Mucosa of descending colon (tissue), 3 donors: Measurements from ENCODE around the gene STK32C. TPM values are rescaled to one million over a fixed set of nuclear protein-coding genes. Genes with fewer than 3 reads are reported as not detected.

Source experiments
- ATAC-seq: fragments of 200-7000 bp; cut with Tn5 transposase; one replicate; pipeline ENCODE4 v1.9.1; 2020; ENCODE audit warnings: mild to moderate bottlenecking, moderate library complexity
- DNase-seq, 3 donors: peaks; one replicate each; pipeline ENCODE4 v3.0.0-alpha.2; 2020
- H3K36me3 ChIP-seq: fragments of 200-600 bp; one replicate; pipeline ENCODE4 v1.8.0; 2021; ENCODE audit warnings: low read depth, mild to moderate bottlenecking
- H3K4me1 ChIP-seq: fragments of 200-600 bp; one replicate; pipeline ENCODE4 v1.8.0; 2021; ENCODE audit warnings: low read depth, mild to moderate bottlenecking
- H3K4me3 ChIP-seq: fragments of 200-600 bp; one replicate; pipeline ENCODE4 v1.8.0; 2021; ENCODE audit warnings: mild to moderate bottlenecking
- H3K9me3 ChIP-seq: fragments of 200-600 bp; one replicate; pipeline ENCODE4 v1.8.0; 2021; ENCODE audit warnings: mild to moderate bottlenecking
- intact Hi-C, 2 donors: fragments of 100-400 bp; cut with DNase I in 1 of 2; cut with micrococcal nuclease in 1 of 2; formaldehyde crosslinking; loops; one replicate each; pipeline versions ENCODE4 v1.11.0 to v1.11.1; 2022; cut with DNase I, micrococcal nuclease
- total RNA-seq, 3 donors: library from RNA; stranded (reverse); fragmentation: NEBNext Ultra II Directional in 2 of 3; extraction: Animal tissue kit (Norgen Biotek cat#: 25700) in 2 of 3; gene quantifications; one replicate each; pipeline versions ENCODE4 v1.2.1 to v1.2.4, GENCODE V29; 2021 to 2023
- TF ChIP-seq, protein P1 (sequence below): fragments of 200-600 bp; IDR thresholded peaks from one replicate; pipeline ENCODE4 v1.8.0; 2022; ENCODE audit warnings: antibody characterized with exemption, mild to moderate bottlenecking
- donor health status: DM: no; HTN: no; CAD: no; lungs with moderate emphysema.
- donor health status: DM: no; HTN: no; CAD: no.
- donor health status: DM: no; HTN: yes; CAD: no.

The STK32C gene
- total RNA-seq, 3 donors from 2014 or later = 4.5 to 11.5 (median 11.1) TPM

DNA sequence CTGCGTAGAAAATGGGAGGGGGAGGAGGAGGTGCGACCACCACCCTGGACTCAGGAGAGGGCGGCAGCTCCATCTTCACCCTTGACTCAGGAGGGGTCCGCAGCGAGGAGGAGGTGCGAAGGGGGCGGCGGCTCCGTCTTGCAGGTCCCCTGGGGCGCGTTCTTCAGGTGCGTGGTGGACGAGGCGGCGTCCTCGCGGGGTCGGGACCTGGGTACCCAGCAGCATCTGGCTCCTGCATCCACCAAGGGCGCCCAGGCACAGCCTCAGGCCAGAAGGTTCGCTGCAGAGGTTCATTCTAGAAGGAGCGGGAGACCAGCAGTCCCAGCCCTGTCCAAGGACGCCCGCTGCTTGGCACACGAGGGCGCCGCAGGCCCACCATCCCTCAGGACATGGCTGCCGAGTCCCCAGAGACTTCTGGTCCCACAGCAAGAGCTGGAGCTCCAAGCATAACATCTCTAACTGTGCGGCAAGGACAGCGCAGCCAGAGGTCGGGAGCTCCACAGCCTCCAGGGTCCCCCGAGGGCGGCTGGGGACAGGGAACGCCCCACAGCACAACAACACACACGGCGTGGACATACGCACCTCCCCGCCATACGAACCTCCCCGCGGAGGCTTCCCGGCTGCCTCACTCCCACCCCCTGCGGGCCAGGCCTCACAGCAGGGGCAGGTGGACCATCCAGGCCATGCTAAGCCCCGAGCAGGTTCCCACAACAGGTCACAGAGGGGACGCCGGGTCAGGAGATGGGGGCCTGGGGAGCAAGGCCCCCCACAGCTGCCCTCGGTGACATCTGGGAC, 137.8 kb downstream of the STK32C start:
- intact Hi-C loops = no loop called here
- DNase-seq = peak in 1 of 3 donors; percentile 43
- Histone ChIP-seq H3K36me3 (no peaks in the 10 kb centered on the region), H3K4me3 (no peak overlapping the region), H3K9me3 (no peaks in the 10 kb centered on the region), H3K4me1 (no peaks in the 10 kb centered on the region)
- TF ChIP-seq, protein P1, sequence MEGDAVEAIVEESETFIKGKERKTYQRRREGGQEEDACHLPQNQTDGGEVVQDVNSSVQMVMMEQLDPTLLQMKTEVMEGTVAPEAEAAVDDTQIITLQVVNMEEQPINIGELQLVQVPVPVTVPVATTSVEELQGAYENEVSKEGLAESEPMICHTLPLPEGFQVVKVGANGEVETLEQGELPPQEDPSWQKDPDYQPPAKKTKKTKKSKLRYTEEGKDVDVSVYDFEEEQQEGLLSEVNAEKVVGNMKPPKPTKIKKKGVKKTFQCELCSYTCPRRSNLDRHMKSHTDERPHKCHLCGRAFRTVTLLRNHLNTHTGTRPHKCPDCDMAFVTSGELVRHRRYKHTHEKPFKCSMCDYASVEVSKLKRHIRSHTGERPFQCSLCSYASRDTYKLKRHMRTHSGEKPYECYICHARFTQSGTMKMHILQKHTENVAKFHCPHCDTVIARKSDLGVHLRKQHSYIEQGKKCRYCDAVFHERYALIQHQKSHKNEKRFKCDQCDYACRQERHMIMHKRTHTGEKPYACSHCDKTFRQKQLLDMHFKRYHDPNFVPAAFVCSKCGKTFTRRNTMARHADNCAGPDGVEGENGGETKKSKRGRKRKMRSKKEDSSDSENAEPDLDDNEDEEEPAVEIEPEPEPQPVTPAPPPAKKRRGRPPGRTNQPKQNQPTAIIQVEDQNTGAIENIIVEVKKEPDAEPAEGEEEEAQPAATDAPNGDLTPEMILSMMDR = no peak
- no peak for ATAC-seq

DNA sequence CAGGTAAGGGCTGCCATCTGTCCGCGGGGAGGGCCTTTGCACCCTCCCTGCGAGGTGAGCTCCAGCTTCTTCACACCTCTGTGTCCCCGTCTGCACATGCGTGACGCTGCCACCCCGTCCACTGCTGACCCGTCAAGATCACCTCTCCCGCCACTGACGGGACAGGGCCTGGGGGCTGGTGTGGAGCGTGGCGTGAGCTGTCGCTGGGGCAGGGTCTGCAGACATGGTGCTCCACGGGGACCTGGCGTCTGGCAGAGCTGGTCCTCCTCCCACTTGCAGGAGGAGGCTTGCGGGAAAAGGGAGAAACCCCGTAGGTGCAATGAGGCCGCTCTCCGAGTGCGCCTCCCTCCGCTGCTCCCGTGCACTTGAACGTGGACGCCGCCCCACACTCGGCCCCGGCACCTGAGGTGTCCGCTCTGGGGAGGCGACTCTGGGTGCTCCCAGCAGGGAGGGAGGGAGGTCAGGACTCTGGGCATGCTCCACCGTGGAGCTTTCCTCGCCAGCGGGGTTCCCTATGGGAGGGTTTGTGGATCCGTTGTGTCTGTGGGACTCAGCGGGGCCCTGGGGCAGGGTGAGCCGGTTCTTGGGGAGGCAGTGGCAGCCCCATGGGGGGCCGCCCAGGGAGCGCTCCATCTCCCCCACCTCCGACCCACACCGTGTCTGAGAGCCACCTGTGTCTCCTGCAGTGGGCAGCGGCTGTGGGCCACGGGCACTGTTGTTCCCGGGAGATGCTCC, 138.6 kb downstream of the STK32C start:
- no peaks in the 10 kb centered on the region for H3K36me3 ChIP-seq
- H3K4me1 ChIP-seq = no peaks in the 10 kb centered on the region
- ATAC-seq = no peak
- TF ChIP-seq, protein P1 = no peak
- intact Hi-C loops = no loop called here
- H3K9me3 ChIP-seq = no peaks in the 10 kb centered on the region
- peak in 1 of 3 donors; percentile 48 for DNase-seq
- no peak overlapping the region for H3K4me3 ChIP-seq

DNA sequence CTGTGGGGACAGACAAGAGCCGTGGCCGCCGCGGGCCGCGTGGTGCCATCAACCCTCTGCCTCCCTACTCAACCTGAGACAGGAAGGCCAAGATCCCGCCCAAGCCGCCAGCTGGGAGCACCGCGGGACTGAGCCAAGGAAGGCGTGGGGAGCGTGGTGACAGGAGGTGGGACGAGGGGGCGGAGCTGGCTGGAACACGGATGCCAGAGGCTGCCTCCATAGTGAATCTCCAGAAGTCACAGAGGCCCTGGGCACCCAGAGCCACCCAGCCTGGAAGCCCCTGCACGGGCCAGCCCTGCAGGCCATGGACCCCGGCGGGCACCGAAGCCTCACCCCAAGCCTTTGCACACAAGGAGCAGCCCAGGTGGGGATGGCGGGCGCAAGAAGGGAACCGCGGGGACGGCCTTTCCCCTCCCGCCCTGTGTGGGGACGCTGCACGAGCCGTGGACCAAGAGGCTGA, 139.1 kb downstream of the STK32C start:
- TF ChIP-seq, protein P1 = no peak
- DNase-seq (peak in 1 of 3 donors; percentile 33), ATAC-seq (no peak)
- H3K4me1 ChIP-seq = no peaks in the 10 kb centered on the region
- intact Hi-C loops = no loop called here
- H3K4me3 ChIP-seq = no peak overlapping the region
- no peaks in the 10 kb centered on the region for H3K36me3 ChIP-seq
- H3K9me3 ChIP-seq = no peaks in the 10 kb centered on the region

DNA sequence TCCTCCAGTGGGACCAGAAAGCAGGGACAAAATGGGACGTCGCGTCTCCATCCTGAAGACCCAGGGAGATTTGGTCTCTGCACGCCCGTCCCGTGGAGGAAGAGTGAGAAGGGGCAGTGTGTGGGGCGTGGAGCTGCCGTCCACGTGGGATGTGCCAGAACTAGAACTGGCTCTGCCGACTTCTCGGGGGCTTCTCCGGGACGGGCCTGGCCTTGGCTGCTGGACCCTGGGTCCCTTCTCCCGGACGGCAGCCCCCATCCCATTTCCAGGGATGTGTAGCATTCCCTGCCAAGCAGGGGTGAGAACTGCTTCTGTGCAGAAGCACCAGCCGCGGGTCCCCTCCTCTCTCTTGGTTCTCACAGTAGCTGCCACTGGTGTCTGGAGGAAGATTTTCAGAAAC, 139.8 kb downstream of the STK32C start:
- Histone ChIP-seq H3K4me3 (no peak overlapping the region), H3K4me1 (peaks cover under 1% of the 10 kb centered on the region), H3K9me3 (no peaks in the 10 kb centered on the region), H3K36me3 (no peaks in the 10 kb centered on the region)
- TF ChIP-seq, protein P1 = no peak
- intact Hi-C loops = no loop called here
- DNase-seq (peak in 1 of 3 donors; percentile 31), ATAC-seq (no peak)

DNA sequence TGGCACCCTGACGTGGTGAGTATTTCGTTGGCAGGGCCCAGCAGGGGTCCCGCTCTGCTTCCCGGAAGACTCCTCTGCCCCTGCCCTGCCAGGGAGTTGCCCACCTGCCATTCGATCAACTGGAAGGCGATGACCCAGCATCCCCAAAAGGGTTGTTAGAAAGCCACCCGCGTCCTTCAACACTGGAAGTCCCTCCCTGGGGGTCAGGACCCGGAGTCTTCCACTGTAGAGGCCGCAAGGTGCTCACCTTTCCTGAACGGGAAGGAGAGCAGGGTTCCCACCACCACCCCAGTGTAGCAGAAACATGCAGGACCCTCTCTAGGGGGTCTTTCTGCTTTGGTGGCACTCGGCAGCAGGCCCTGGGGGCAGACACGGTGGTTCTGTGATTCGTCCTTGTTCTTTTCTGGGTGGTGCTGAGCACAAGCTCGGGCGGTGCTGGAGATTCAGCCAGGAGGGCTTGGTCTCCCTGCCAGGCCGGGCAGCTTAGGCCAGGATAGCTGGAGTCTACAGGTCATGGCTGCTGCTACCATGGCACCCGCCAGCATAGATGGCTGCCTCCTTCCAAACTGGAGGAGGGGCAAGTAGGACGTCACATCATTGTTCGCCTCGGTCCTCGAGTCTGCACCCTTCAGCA, 140.6 kb downstream of the STK32C start:
- H3K4me1 ChIP-seq = peaks cover 6% of the 10 kb centered on the region
- intact Hi-C loops = no loop called here
- H3K4me3 ChIP-seq = no peak overlapping the region
- no peaks in the 10 kb centered on the region for H3K9me3 ChIP-seq
- TF ChIP-seq, protein P1 = no peak
- no peak for DNase-seq
- no peak for ATAC-seq
- H3K36me3 ChIP-seq = no peaks in the 10 kb centered on the region
